ENCODE results near the gene SLC22A16.

- TF ChIP-seq CTCF (IDR thresholded peaks at IDR 0.05), result no peak
- TF ChIP-seq POLR2A (IDR thresholded peaks at IDR 0.05), result no peak
Measured at GRCh38 chr6:110486756-110487155, 10.3 kb upstream of the SLC22A16 start.

Measured in heart left ventricle (tissue), 13 donors.